Ureter (tissue), 1 donor: ENCODE measurements around the gene RAB1A. TPM values are rescaled to one million over a fixed set of nuclear protein-coding genes. Genes with fewer than 3 reads are reported as not detected.
"Not testable (repeated sequence)": the region's sequence is repeated elsewhere in the genome, so short reads cannot be mapped to it uniquely, and the experiment has no call there.

Source experiments
- DNase-seq: peaks from one replicate; pipeline ENCODE4 v3.0.0-alpha.2; 2020; ENCODE audit warnings: low spot score
- total RNA-seq: library from RNA; stranded (reverse); gene quantifications from one replicate; pipeline ENCODE4 v1.2.4, GENCODE V29; 2023
- donor health status: DM: yes; HTN: yes; CAD: no.

The RAB1A gene
- 148 TPM for total RNA-seq

- DNase-seq = peak; percentile 100
Observed at GRCh38 chr2:65129826-65130663, at the start of gene RAB1A. RAB1A (minus strand) TSS chr2:65130106; CDS start chr2:65129915, 191 bp downstream.

- DNase-seq = peak; percentile 18
Observed at GRCh38 chr2:65177751-65178442, 48.0 kb upstream of the RAB1A start.

- DNase-seq = no peak
Observed at GRCh38 chr2:65175894-65176530, 46.1 kb upstream of the RAB1A start.

- not testable (repeated sequence) for DNase-seq
Observed at GRCh38 chr2:65174031-65174430, 44.1 kb upstream of the RAB1A start.

DNA sequence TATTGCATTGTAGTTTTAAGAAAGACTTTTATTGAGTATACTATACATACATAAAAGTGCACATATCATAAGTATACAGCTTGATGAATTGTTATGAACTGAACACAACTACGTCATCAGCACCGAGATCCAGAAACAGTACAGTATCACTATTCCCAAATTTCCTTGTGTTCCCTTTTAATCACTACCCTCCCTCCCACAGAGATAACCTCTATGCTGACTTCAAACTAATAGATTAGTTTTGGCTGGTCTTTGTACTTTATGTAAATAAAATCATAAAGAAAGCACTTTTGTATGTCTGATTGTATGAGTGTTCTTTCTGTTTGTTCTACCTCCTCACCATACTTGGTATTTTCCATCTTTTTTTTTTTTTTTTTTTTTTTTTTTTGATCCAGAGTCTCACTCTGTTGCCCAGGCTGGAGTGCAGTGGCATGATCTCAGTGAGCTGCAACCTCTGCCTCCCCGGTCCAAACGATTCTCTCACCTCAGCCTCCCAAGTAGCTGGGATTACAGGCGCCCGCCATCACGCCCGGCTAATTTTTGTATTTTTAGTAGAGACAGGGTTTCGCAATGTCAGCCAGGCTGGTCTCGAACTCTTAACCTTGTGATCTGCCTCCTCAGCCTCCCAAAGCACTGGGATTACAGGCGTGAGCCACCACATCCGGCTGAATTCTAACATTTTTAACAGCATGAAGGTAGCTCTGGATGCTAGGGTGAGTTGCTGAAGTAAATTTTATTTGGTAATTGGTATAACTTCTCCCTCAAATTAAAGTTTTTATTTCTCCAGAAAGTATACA lies 43.3 kb upstream of the RAB1A start:
- no peak for DNase-seq

DNA sequence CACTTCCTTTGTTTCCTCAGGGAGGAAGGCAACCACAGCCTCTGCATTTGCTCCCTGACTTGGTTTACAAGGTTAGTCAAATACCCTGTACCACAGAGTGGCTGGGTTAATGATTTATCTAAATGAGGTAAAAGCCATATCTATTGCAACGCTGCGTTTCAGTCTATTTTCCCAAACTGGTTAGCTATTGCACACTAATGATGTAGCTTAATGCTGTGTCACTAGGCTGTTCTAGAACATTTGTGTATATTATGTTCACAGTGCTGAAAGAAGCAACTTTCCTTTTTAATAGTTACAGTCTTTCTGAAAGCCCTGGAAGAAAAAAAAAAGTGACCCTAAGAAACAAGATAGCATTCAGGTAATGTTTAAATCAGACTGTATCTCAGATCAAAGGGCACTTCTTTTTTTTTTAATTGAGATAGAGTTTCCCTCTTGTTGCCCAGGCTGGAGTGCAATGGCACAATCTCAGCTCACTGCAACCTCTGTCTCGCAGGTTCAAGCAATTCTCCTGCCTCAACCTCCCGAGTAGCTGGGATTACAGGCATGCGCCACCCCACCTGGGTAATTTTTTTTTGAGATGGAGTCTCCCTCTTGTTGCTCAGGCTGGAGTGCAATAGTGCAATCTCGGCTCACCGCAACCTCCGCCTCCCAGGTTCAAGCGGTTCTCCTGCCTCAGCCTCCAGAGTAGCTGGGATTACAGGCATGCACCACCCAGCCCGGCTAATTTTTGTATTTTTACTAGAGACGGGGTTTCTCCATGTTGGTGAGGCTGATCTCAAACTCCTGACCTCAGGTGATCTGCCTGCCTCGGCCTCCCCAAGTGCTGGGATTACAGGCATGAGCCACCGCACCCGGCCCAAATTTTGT lies 40.9 kb upstream of the RAB1A start:
- not testable (repeated sequence) for DNase-seq

GRCh38 chr2:65169760-65170136 lies 39.8 kb upstream of the RAB1A start:
- DNase-seq = no peak

- no peak for DNase-seq
Observed at GRCh38 chr2:65165558-65165957, 35.7 kb upstream of the RAB1A start.

DNA sequence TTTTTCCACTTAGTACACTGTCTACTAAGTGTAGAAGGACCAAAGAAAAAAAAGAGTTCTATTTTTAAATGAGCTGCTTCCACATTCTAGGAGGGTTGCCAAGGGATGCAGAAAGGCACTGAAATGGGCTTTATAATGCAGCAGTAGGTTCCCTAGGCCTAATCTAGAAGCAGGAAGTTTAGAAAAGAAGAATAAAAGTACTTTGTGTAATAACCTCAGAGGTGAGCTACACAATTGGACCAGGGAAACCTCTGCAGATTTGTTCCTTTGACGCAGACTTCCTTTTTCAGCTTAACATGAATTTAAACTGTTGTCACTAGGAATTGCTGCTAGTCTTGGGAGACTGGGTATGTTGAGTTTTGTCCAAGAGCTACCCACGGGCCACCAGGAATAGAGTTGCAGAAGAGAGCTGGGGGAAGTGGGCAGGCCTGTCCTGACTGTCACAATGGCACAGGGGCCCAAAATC lies 34.6 kb upstream of the RAB1A start:
- DNase-seq = no peak

GRCh38 chr2:65161551-65162100 lies 31.7 kb upstream of the RAB1A start:
- no peak for DNase-seq

DNA sequence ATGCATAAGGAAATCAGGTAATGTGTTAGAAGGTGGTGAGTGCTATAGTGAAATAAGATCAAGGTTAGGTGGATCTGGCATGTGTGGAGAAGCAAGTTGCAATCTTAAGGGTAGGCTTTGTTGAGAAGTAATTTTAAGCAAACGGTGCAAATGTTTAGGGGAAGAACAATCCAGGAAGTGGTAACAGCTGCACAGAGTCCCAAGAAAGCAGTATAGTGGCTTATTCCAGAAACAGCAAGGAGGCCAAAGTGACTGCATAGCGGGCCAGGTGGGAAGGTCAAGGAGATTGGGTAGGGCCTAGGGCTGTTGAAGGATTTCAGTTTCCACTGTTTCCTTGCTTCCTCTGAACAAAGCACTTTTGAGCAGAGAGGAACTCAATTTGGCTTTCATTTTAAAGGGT lies 30.0 kb upstream of the RAB1A start:
- DNase-seq = no peak

DNA sequence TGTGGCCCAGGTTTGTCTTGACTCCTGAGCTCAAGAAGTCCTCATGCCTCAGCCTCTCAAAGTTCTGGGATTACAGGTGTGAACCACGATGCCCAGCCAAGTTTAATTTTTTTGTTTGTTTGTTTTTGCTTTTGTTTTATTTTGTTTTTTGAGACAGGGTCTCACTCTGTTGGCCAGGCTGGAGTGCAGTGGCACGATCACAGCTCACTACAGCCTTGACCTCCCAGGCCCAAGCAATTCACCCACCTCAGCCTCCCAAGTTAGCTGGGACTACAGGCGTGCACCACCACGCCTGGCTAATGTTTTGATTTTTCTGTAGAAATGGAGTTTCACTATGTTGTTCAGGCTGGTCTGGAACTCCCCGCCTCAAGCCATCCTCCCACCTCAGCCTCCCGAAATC lies 29.4 kb upstream of the RAB1A start:
- DNase-seq = no peak

DNA sequence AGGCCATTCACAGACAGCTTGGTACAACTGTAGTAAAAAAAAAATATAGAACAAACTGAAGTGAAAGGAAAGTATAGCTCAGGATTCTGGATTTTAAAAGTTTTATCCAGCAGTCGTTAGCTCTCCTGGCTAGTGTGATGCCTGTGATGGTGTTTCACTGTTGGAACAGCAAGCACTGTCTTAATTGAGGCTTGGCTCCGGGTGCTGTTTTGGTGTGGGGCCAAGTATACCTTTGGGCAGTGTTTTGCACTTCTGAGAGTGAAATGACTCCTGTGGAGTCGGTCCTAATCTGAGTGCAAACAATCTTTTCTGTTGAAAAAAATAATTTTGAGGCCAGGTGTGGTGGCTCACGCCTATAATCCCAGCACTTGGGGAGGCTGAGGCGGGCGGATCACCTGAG lies 28.7 kb upstream of the RAB1A start:
- DNase-seq = no peak

DNA sequence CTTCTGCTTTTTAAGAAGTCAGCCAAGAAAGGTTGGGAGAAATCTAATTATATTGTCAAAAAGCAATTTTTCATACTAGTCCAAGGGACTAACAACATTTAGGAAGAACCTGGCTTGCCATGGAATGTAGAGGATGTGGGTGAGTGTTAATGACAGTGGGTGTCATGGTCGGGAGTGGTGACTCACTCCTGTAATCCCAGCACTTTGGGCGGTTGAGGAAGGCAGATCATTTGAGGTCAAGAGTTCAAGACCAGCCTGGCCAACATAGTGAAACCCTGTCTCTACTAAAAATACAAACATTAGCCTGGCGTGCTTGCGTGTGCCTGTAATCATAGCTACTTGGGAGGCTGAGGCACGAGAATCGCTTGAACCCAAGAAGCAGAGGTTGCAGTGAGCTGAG lies 27.9 kb upstream of the RAB1A start:
- not testable (repeated sequence) for DNase-seq

DNA sequence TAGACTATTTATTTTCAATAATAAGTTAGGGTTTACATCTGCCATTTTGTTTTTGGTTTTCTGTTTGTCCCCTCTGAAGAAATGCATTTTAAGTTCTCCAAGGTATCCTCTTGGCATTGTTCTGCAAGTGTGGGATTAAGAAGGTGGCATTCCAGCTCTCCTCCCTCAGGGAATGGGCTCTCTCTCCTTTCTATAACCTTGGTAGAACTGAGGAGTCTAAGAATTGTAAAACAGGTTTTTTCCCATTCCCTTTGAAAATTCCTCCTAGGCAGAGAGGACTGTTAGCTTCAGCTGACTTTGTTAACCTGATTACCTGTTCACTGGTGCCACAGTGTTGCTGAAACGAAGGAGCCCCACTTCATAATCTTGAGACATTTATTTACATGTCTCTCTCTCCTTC lies 26.1 kb upstream of the RAB1A start:
- no peak for DNase-seq

GRCh38 chr2:65153515-65153914 lies 23.6 kb upstream of the RAB1A start:
- DNase-seq = no peak

DNA sequence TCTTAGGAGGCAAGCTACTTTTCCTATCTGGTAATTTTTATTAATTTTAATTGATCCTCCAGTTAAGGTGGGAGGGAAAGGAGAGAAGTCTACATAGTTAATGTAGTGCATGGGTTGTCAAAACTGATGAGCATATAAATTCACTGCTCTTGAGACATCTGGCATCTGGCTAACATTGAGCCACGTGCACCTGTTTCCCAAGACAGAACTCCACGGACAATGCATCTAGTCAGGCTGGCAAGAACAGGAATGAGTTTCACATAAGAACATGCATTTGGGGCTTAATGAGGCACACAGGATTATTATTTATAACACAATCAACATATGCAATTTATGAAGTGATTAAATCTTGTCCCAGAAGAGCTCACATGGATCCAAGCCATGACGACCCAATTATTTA lies 16.2 kb upstream of the RAB1A start:
- no peak for DNase-seq

GRCh38 chr2:65144571-65144970 lies 14.7 kb upstream of the RAB1A start:
- DNase-seq = no peak

DNA sequence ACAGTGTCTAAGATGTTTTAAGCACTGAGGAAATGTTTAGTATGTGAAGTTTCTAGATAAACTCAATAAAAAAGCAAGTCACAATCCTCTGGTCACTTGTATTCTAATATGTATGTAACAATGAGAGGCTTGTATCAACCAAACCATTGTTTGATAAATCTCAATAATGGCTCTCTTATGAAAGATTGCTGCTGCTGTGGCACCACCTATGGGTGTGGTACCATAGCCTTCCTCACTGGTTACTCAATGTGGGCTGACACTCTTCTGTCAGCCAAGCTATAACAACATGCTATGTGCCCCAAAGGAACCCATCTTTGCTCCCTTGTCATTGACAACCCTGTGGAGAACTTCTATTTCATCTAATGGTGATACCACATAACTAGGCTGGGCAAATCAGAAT lies 12.6 kb upstream of the RAB1A start:
- no peak for DNase-seq

- no peak for DNase-seq
Observed at GRCh38 chr2:65137197-65137775, 7.4 kb upstream of the RAB1A start.
